Activated T-cell treated with anti-CD3 and anti-CD28 coated beads for 48 hours (primary cell): ENCODE data around the gene SPOCK3.

Source experiments
- DNase-seq: peaks from one replicate; pipeline ENCODE4 v3.0.0-alpha.2; 2020; ENCODE audit warnings: low read depth

Gene SPOCK3

DNA sequence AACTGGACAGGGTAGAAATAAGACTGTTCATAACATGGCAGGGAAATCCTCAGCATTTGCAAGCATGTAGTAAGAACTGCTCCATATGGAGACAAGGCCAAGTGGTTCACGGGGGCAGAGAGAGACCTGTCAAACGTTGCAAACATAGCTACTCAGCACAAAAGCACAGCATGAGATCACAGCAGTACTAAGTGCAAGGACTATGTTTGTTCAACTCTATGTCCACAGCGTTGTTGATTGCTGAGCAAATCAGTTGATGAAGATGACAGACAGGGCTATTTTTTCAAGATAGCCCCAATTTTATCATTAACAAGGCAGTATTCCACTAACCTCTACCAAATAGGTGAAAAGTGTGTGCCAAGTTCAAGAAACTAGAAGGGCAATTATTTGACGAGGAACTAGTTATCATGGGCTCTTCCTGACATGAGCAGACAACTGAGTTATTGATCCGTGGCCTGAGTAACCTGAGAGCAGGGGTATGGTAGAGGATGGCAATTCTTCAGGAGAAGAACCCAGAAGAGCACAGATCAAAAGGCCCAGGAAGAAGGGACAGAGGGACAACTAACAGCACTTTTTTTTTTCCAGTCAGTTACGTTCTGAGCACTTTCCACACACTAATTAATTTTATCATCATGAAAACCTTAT lies 57.4 kb downstream of the SPOCK3 start:
- DNase-seq, result no peak

DNA sequence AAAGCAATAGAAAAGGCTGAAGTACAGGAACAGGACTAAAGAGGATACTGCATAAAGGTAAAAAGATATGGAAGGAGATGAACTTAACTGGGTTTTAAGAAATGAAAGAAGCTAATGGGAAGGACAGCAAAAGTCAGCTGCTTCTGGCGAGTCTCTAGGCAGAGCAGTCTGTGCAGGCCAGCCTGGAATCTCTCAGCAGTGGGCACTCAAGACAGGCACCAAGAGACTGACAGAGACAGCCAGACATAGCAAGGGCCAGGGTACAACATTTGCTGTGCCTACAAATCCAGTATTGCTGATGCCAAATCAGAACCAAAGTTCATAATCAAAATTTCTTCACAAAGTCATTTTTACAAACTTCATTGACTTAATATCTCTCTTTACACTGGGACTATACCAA lies 62.4 kb downstream of the SPOCK3 start:
- no peak for DNase-seq

DNA sequence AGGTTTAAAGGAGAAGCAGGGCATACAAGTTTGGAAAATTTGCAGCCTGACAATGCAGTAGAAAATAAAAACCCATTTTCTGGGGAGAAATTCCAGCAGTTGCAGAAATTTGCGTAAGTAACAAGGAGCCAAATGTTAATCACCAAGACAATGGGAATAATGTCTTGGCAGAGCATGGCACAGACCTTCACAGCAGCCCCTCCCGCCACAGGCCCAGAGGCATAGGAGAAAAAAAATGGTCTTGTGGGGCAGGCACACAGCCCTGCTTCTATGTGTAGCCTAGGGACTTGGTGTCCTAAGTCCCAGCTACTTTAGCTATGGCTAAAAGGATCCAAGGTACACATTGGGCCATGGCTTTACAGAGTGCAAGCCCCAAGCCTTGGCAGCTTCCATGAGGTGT lies 65.7 kb downstream of the SPOCK3 start:
- DNase-seq, result no peak

DNA sequence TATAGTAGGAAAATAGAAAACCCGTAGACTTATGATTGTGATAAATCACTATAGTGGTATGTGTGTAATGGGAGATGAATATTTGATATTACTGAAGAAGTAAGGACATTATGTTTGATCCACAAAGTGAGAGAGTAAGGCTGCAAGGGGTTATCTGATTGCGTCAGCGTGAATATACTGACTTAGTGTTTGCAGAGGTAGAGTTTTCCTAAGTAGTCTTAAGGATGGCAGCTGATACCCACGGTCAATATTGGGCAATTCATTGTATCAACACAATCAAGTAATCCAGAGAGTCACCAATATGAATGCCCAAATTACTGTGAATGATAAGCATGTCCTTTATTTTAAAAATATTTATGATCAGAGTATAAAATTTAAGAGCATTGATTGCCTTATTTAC lies 83.7 kb downstream of the SPOCK3 start:
- no peak for DNase-seq

DNA sequence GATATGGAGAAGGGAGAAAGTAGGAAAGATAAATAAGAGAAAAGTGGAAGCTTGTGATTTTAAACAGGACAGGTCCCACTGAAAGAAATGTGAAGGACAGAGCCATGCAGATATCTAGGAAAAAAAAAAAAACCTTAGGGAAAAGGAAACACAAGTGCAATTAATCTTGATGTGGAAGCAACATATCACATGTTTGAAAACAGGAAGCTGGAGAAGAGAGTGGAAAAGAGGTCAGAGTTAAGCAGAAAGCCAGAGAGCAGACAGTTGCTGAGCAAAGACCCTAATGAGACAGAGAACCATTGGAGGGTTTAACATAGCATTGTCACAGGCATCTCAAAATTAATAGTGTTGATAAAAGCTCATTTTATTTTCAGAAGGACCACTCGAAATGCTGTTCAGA lies 89.7 kb downstream of the SPOCK3 start:
- no peak for DNase-seq

DNA sequence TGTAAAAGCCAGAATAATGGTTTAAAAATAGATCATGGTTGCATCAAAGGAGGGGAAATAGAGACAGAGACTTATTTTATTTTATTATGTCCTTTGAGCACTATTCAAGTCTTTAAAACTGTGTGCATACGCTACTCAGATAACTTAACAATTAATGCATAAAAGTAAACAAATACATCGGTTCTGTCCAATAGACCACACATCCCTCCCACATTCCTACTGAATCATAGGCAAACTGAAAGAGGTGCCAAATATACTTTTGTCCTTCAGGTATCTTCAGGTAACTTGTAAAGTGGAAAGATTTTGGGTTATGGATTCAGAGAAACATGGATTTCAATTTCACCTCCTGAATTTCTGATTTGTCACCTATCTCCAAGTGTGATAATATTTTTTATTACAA lies 91.3 kb downstream of the SPOCK3 start:
- no peak for DNase-seq

DNA sequence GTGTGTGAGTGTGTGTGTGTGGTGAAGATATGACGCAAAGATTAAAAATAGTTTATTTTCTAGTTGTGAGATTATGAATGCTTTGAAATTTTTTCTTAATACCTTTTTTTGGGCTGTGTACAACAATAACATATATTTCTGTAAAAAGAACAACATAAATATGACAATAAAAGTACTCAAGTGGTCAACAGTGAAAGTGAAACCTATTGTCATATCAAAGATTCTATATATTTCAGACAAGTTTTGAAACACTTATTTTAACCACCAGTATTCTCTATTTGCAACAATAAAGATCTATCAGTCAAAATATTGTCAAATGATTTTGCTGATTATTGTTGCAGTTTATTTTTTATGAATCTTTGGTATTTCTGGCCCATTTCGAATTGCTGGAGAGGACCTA lies 98.0 kb downstream of the SPOCK3 start:
- no peak for DNase-seq

DNA sequence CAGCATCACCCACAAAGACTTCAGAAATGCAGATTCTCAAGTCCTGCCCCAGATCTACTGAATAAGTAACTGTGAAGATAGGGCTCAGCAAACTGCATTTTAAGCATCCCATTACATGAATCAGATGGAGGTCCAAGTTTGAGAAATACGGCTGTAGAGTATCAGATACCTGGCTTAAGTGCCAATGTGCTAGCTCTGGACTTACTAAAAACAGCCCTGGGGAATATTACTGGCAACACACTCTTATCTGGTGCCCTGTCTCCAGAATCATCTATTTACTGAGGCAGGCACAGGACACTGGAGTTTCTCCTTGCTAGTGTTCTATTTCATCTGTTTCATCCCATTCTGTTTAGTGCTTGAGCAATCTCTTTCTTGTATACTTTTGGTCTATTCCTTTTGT lies 105.1 kb downstream of the SPOCK3 start:
- DNase-seq, result no peak

DNA sequence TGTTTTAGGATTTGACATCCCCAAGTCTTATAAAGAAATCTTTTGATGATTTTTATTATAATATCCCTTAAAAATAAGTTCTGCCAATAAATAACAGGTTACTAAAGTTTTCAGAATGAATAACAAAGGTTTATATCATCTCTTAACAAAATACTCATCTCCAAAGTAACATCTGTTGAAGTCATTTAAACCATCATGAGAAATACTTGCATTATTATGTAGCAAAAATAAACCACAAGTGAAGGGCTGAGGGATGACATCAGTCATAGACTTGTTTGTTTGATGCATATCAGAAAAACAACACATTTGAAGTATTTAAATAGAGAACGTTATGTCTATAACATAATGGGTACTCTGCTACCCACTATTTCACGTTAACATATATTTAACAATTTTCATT lies 114.9 kb downstream of the SPOCK3 start:
- DNase-seq, result no peak

DNA sequence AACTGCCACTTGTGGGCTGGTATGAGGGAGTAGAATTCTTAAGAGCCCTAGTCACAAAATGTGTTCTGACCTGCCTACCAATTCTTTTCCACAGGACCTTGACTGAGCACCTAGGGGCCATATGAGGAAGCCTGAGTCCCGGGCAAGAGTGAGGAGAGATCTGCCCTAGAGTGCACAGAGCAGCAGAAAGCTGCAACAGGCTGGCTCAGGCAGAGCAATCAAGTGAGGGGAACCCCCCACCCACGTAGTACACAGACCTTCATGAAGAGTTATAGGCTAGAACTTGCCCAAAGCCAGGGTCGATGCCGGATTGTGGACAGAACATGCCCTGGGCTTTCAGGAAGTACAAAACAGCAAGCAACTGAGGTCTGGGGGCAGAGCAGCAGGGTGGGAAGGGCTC lies 117.0 kb downstream of the SPOCK3 start:
- DNase-seq, result no peak

DNA sequence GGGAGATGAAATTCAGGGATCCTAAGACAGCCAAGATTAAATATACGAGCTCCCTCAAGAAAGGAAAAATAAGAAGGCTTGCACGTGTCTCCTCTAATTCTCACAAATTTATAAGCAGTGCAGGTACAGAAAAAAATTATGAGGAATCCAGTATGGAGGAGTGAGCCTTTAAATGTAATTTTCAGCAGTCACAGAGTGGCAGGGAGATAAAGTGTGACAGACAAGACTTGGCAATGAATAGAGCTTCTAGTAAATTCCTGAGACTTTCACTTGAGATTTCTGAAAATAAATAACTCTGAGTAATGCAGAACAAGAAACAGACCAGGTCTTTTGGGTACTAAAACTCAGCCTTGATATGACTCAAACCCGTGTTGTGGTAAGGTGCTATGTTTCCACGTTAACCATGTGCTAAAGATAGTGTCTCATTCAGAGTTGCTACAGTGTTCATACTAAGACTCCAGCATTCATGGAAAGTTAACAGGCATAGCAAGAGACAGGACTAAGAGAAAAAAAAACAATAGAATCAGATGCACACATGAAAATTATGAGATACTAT lies 119.8 kb downstream of the SPOCK3 start:
- DNase-seq, result no peak

DNA sequence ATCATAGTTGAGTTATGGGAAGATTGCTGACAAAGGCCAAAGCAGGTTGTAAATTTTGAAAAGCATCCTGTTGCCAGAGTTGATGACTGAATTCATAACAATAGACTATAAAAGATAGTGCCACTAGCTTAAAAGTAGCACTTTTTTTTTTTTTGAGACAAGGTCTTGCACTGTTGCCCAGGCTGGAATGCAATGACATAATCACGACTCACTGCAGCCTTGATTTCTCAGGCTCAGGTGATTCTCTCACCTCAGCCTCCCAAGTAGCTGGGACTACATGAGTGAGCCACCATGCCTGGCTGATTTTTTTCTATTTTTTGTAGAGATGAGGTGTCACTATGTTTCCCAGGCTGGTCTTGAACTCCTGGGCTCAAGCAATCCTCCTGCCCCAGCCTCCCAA lies 122.7 kb downstream of the SPOCK3 start:
- no peak for DNase-seq

DNA sequence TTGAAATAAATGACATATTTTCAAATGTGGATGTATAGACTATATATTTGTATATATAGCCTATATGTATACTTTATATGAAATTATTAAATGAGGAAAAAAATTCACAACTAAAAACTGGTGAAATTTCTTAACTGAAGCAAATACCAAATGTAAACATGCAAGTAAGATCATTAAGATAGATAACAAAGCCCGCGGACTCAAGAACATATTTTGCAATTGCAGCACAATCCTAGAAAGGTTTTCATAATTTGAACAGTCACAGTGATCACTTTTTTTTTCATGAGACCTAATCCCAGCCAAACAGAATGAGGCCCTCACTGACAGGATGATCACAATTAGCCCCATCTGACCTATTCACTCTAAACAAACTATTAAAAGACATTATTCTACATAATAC lies 123.2 kb downstream of the SPOCK3 start:
- DNase-seq, result no peak

DNA sequence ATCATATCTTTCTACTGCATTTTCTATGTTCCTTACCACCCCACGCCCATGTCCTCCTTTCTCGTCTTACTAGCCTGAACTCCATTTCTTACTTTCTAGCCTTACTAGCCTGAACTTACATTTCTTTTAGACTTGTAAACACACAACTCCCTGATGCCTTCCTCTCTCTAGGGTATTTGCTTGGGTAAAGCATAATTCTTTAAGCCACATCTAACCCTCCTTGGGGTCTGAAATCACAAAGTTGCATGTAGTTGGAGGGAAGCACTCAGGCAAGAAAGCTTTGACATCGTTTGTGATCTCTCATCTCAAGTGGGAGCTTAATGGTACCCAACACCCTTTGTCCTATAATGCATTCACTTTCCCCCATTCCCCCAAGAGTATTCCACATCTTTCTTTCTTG lies 124.4 kb downstream of the SPOCK3 start:
- no peak for DNase-seq

DNA sequence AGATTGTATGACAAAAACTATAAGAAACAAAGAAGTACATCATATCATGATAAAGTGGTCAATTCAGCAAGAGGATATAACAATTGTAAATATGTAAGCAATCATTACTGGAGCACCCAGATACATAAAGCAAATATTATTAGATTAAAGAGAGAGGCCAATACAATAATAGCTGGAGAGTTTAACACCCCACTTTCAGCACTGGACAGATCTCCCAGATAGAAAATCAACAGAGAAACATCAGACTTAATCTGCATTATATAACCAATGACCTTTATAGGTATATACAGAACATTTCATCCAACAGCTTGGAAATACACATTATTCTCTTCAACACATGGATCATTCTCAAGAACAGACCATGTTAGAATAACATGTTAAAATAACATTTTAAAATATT lies 128.4 kb downstream of the SPOCK3 start:
- DNase-seq, result no peak

DNA sequence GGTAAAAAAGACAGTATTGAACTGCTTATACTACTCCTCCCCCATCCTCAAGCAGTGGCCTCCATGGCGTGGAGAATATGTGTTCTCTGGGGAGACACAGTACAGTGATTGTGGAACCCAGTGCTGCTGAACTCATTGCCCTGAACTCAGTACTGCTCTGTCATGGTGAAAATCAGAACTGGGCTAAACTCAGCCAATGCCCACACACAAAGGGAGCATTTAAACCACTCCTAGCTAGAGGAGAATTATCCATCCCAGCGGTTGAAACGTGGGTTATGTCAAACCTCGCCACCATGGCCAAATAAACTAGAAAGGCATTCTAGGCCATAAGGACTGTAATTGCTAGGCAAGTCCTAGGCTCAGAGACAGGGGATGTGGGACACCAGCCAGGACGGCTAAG lies 131.8 kb downstream of the SPOCK3 start:
- DNase-seq, result no peak

DNA sequence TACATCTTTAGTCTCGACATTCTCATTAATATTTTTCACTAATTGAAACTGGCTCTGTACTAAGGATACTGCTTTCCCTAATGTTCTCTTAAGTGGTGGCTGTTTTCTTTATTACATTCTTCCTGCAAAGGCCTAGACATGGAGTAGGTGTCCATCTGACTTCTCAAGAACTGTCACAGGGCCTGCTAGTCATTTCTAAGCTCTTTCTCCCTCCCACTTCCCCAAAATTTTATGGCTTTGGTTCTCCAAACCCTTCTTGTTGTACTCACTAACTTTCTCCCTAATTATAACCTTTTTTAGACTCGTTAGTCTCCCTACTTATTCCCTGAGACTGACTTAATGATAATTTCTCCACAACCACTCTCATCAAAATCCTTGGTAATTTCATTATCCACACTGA lies 133.3 kb downstream of the SPOCK3 start:
- DNase-seq, result no peak

DNA sequence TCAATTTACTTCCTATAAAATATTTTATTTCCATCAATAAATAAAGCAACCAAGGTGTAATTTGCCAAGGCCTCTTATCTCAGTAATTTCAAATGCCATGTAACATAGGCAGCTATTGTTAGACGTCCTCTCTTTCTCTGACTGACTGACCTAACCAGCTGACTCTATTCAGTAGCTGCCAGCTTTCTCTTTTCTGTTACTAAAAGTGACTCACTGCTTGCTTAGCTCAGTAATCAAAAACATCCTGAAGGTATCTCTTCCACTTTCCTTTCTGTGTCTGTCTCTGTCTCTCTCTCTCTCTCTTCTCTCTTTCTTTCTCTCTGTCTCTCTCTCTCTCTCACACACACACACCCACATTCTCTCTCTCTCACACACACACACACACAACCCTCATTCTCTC lies 134.2 kb downstream of the SPOCK3 start:
- DNase-seq, result no peak

DNA sequence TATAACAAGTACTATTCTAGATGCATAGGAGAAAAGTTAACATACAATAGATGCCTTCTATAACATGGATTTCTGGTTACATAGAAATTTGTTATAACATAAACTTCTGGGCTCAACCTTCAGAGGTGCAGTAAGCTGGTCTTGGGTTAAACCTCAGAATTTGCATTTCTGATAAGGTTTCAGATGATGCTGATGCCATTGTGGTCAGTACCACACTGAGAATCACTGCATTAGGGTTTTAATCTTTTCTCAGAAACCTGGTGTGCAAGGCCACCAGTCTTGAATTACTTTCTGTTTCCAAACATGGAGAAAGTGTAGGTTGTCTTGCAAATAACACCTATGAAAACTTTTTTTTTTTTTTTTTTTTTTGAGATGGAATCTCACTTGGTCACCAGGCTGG lies 146.2 kb downstream of the SPOCK3 start:
- DNase-seq, result no peak

DNA sequence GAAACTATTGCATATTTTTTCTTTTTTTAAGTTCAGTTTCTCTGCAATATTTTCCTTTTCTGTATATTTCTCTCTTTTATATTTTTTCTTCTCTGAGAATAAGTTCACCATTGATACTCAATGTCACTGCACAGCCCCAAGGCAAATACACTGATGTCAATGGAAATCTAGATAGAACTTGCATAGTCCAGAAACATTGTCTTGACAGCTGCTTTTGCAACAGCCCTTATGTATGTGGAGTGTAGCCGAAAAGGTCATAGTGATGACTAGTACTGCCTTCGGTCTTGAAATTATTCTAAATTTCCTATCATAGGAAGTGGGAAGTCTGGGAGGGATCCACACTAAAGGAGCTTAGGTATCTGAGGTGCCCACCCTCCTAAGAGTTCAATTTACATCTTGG lies 150.0 kb downstream of the SPOCK3 start:
- DNase-seq, result no peak

DNA sequence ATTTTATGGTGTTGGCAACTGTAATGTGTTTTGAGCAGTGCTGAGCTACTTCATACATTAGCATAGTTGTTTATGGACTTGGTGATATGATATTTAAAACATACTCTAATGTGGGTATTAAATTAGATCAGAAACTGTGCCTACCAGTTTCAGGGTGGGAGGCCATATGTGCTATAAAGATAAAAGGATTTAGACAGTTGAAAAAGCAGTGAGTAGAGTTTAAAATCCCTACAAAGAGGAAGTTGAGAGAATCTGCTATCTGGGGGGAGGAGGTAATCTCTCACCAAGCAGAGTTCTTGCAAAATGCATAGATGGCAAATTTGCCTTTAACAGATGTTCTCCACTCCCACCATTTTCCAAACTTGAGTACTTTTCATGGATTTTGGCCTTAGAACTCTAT lies 154.5 kb downstream of the SPOCK3 start:
- DNase-seq, result no peak

DNA sequence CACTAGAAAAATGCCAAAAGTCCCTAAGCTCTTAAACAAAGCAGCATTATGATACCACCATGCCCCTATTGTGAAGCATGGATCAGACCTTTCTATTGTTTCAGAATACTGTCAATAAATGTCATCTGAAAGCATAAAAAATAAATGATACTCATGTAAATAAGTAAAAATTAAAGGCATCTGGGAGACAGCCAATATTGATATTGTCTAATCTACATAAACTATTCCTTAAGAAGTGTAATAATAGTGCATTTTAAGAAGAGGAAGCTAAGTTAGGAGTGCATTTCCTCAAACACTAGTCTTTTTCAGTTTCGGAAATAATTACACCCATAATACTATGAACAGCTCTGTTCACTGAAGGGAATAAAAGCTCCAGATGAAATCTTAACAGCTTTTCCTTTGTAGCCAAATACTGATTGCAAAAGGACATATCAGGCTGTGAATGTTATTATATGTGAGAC lies 181.6 kb downstream of the SPOCK3 start:
- DNase-seq, result no peak

DNA sequence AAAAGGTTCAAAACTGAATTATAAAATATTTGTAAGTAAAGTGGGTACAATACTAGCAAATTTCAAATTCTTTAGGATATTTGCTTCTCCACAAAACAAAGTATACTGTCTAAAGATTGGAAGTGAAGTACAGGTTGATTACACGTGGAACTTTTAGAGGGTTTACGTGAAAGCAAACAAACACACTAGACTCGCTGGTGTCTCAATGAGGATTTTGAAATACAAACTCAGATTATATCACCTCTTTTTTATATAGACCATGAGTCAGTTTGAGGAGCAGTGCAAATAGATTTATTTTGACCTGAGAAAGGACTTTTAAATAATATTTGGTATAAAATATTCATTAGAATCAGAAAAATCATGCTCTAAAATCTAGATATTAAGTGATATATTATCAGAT lies 185.0 kb downstream of the SPOCK3 start:
- no peak for DNase-seq

DNA sequence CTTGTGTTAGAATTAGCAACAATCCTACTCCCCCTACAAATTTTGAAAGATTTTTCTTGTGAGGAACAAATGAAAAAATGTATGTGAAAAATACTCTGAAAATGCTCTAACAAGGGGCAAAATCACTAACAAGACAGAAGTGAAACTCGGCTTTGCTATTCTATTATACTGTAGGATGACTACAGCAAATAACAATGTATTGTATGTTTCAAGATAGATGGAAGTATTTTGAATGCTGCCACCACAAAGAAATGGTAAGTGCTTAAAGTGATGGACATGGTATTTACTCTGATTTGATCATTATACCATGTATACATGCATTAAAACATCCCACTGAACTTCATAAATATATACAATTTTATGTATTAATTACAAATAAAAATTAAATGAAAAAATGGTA lies 192.8 kb downstream of the SPOCK3 start:
- DNase-seq, result no peak

DNA sequence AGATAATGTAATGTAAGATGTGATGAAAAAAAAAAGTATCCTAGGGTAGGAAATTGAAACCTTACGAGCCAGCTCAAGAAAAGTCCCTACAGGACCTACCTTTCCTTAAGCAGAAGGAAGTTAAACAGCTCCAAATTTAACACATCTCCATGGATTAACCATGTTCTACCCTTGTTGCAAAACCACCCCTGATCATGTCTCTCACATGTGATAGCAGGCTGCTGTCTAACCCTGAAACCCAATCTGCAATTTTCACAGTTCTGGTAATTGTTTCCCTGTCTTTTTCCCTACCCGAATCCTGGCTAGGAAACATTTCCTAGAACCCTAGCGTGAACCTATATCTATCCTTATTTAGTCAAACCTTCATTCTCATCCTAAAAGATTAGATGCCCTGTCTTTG lies 198.9 kb downstream of the SPOCK3 start:
- DNase-seq, result no peak
